ENCODE data around the gene PCLAF.

Gene PCLAF

DNA sequence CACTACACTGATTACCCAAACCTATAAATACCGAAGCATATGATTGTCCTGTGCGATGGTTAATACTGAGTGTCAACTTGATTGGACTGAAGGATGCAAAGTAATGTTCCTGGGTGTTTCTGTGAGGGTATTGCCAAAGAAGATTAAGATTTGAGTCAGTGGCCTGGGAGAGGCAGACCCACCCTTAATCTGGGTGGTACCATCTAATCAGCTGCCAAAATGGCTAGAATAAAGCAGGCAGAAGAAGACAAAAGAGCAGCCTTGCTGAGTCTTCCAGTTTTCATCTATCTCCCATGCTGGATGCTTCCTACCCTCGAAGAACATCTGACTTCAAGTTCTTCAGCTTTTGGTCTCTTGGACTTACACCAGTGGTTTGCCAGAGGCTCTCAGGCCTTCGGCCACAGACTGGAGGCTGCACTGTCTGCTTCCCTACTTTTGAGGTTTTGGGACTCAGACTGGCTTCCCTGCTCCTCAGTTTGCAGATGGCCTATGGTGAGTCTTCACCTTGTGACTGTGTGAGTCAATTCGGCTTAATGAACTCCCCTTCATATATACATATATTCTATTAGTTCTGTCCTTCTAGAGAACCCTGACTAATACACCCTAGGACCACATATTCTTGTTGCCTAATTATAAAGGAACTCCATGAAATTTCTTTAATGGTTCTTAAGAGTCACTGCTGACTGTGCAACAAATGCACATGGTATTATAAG, 56.9 kb downstream of the PCLAF start:
- no peak for DNase-seq (ENCODE audit: low read depth, low spot score)

DNA sequence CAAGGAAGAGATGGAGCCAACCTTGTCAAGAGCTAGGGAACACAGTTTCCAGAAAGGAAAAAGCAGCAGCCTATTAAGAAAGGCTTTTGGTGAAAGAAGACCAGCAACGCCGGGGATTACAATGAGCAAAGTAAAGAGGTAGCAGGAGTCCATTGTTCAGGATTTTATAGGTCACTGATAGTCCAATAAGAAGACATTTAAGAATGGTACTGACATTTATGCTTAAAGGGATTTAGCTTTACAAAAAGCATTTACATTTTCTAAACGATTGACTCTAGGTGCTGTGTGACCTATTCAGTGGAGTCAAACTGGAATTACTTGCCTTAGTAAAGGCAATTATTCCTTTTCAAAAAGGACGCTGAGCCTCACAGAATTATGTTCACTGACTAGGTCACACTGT, 66.0 kb downstream of the PCLAF start:
- no peak for DNase-seq (ENCODE audit: low read depth, low spot score)

DNA sequence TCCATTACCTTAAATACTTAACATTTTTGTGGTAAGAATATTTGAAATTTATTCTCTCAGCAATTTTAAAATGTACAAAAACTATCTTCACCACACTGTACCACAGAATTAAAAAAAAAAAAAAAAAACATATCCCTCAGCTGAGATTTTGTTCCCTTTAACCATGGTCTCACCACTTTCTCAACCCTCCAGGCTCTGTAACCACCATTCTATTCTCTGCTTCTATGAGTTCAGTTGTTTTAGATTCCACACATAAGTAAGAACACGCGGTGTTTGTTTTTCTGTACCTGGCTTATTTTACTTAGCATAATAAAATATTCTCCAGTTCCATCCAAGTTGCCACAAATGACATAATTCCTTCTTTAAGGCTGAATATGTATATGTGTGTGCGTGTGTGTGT, 66.8 kb downstream of the PCLAF start:
- DNase-seq (ENCODE audit: low read depth, low spot score) = no peak
